22Rv1 (cell line): Measurements from ENCODE around the gene C11orf98.

Experiments used
- CTCF ChIP-seq: fragments of 450-650 bp; IDR thresholded peaks from 2 replicates; pipeline ENCODE4 v1.5.1; 2017; ENCODE audit warnings: mild to moderate bottlenecking
- ZFX ChIP-seq: fragments of 450-650 bp; IDR thresholded peaks from 2 replicates; pipeline ENCODE4 v1.6.1; 2017; ENCODE audit warnings: antibody characterized with exemption, borderline replicate concordance

- TF ChIP-seq CTCF (peak; percentile 87), ZFX (no peak)
Observed at GRCh38 chr11:62694455-62695167, 29.6 kb upstream of the C11orf98 start.
